Thoracic aorta (tissue), 2 donors: ENCODE results near the gene ZNF516. TPM values are rescaled to one million over a fixed set of nuclear protein-coding genes. Genes with fewer than 3 reads are reported as not detected.

ENCODE experiments used
- ATAC-seq: fragments of 150-250 bp; one replicate; pipeline ENCODE4 v1.8.0; 2017; ENCODE audit warnings: low read depth; ENCODE audit not compliant: insufficient number of reproducible peaks, low FRiP score
- DNase-seq: peaks from one replicate; pipeline ENCODE4 v3.0.0-alpha.2; 2020; ENCODE audit warnings: low spot score
- H3K27ac ChIP-seq, 2 donors: fragments of 200-600 bp; sonication (generic); 1 replicate in 1 of 2; 2 replicates in 1 of 2; pipeline ENCODE4 v1.5.1; 2016; ENCODE audit warnings: mild to moderate bottlenecking in 2 of 2, moderate library complexity in 2 of 2
- H3K27me3 ChIP-seq: fragments of 200-600 bp; sonication (generic); replicated peaks from 2 replicates; pipeline ENCODE4 v1.6.0; 2016; ENCODE audit warnings: mild to moderate bottlenecking; ENCODE audit not compliant: insufficient read depth
- H3K36me3 ChIP-seq: fragments of 200-600 bp; sonication (generic); one replicate; pipeline ENCODE4 v1.5.1; 2016
- H3K4me1 ChIP-seq, 2 donors: fragments of 200-600 bp; sonication (generic); 1 replicate in 1 of 2; 2 replicates in 1 of 2; pipeline versions ENCODE4 v1.5.1 to v1.6.0; 2016; ENCODE audit warnings: low read depth in 2 of 2, mild to moderate bottlenecking in 1 of 2; ENCODE audit not compliant: control insufficient read depth in 1 of 2
- H3K4me3 ChIP-seq: fragments of 200-600 bp; sonication (generic); 2 replicates; pipeline ENCODE4 v1.5.1; 2016; ENCODE audit warnings: mild to moderate bottlenecking
- H3K9me3 ChIP-seq: fragments of 200-600 bp; sonication (generic); 2 replicates; pipeline ENCODE4 v1.5.1; 2016
- total RNA-seq, 2 donors: library from RNA; depleted of rRNA; stranded (reverse); fragments of >200 nt; gene quantifications; one replicate each; pipeline versions ENCODE4 v1.1.0 to v1.2.3, GENCODE V29; 2016
- TF ChIP-seq, protein P1 (sequence below): fragments of 200-600 bp; sonication (generic); IDR thresholded peaks from one replicate; pipeline ENCODE4 v1.5.1; 2019; ENCODE audit warnings: antibody characterized with exemption

The ZNF516 gene
- total RNA-seq, 2 donors from 2014 or later, result 19.5 to 19.8 TPM

DNA sequence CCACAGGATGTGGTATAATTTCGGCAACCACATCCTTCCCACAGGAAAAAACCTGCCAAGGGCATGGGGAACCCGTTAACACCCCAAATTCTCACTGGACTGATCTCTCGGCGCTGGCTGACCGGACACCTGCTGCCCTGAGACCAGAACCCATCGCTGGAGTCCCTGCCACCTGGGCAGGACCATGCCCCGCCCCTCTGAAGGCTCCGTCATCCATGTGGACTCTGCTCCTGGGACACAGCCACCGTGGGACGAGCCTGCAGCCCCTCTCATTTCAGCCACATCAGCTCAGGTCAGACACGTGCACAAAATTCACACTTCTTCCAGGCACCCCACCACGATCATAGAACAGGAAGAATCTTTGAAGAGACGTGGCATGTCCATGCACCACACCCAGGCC, 108.2 kb downstream of the ZNF516 start:
- peaks cover 0 to 21% of the 10 kb centered on the region in 2 donors for H3K4me1 ChIP-seq
- DNase-seq, result no peak
- no peaks in the 10 kb centered on the region for H3K27me3 ChIP-seq
- no peak overlapping the region for H3K4me3 ChIP-seq
- H3K27ac ChIP-seq, result no peak overlapping the region
- H3K36me3 ChIP-seq, result no peaks in the 10 kb centered on the region
- no peak for ATAC-seq
- no peaks in the 10 kb centered on the region for H3K9me3 ChIP-seq
- TF ChIP-seq, protein P1, sequence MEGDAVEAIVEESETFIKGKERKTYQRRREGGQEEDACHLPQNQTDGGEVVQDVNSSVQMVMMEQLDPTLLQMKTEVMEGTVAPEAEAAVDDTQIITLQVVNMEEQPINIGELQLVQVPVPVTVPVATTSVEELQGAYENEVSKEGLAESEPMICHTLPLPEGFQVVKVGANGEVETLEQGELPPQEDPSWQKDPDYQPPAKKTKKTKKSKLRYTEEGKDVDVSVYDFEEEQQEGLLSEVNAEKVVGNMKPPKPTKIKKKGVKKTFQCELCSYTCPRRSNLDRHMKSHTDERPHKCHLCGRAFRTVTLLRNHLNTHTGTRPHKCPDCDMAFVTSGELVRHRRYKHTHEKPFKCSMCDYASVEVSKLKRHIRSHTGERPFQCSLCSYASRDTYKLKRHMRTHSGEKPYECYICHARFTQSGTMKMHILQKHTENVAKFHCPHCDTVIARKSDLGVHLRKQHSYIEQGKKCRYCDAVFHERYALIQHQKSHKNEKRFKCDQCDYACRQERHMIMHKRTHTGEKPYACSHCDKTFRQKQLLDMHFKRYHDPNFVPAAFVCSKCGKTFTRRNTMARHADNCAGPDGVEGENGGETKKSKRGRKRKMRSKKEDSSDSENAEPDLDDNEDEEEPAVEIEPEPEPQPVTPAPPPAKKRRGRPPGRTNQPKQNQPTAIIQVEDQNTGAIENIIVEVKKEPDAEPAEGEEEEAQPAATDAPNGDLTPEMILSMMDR, result no peak

DNA sequence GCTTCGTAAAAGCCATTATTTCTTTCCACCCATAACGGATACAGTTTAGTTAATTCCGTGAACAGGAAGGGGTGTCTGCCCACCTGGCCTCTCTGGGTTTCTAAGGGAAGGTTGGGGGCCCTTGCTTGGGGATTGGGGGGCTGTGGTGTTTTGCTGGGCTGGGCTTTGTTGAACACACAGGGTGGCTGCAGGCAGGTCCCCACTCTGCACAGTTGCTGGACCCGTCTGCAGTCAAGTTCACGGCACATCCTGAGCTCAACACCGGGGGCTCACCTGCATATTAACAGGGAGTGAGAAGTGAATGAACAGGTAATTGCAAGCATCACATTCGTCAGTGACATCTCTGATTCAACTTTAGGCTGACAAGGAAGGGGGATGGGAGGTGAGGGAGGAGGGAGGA, 109.0 kb downstream of the ZNF516 start:
- DNase-seq (no peak), ATAC-seq (no peak)
- H3K27ac ChIP-seq, result no peak overlapping the region
- H3K9me3 ChIP-seq, result no peaks in the 10 kb centered on the region
- H3K4me3 ChIP-seq, result no peak overlapping the region
- TF ChIP-seq, protein P1, result no peak
- no peaks in the 10 kb centered on the region for H3K36me3 ChIP-seq
- no peaks in the 10 kb centered on the region for H3K27me3 ChIP-seq
- H3K4me1 ChIP-seq, result peaks cover 0 to 21% of the 10 kb centered on the region in 2 donors

DNA sequence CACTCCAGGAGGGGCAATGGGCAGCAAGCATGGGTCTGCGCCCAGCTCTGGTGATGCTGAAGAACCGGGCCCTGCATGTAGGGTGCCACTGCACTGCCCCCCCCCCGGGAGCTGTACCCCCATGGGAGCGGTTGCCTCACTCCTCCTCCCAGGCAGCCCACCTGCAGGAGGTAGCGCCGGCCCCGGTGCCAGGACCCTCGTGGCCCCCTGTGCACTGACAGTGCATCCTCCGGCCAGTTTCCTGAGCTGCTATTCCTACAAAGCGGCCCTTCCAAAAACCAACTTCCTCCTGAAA, 109.4 kb downstream of the ZNF516 start:
- no peak for ATAC-seq
- TF ChIP-seq, protein P1, result no peak
- H3K4me3 ChIP-seq, result no peak overlapping the region

DNA sequence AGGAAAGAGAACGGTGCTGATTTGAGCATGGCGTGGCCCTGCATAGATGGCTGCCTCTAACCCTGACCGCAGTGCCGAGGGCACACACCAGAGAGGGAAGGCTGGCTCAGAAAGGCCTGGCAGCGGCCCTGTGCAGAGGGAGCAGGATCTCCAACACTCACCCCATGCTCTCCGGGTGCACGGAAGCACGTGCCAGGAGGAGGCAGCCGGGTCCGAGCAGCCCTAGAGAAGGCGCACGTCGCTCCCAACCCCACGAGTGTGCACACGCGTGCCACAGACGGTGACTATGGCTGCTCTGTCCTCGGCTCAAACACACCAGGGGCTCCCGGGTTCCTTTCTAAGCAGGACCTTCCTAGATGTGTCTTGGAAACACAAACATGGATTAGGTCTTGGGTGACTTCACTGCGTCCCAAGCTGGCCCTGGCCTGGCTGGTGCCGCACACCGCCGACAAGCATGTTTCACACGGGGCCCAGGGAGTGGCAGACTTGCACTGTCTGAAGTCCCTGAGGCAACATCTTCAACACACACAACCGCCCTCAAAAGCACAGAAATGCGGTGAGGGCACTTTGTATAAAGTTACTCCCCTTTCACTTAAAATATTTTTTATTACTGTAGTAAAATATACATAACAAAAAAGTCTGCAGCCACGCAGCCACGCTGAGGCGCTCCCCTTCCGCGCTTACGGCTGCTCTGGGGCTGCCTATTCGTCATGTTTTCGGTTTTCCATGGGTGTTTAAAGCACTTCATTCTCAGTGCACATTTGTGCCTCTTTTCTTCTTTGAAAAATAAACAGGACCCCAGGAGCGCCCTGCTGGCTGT, 110.0 kb downstream of the ZNF516 start:
- H3K36me3 ChIP-seq, result peaks cover under 1% of the 10 kb centered on the region
- no peak overlapping the region for H3K27ac ChIP-seq
- DNase-seq (no peak), ATAC-seq (no peak)
- H3K4me1 ChIP-seq, result peaks cover 0 to 15% of the 10 kb centered on the region in 2 donors
- no peaks in the 10 kb centered on the region for H3K27me3 ChIP-seq
- H3K9me3 ChIP-seq, result no peaks in the 10 kb centered on the region
- H3K4me3 ChIP-seq, result no peak overlapping the region
- TF ChIP-seq, protein P1, result no peak

More for the DNA sequence above, 109.4 kb downstream of the ZNF516 start:
- H3K4me1 ChIP-seq, result peaks cover 0 to 20% of the 10 kb centered on the region in 2 donors
- no peaks in the 10 kb centered on the region for H3K9me3 ChIP-seq
- no peak overlapping the region for H3K27ac ChIP-seq
- no peaks in the 10 kb centered on the region for H3K36me3 ChIP-seq
- no peak for DNase-seq
- H3K27me3 ChIP-seq, result no peaks in the 10 kb centered on the region

DNA sequence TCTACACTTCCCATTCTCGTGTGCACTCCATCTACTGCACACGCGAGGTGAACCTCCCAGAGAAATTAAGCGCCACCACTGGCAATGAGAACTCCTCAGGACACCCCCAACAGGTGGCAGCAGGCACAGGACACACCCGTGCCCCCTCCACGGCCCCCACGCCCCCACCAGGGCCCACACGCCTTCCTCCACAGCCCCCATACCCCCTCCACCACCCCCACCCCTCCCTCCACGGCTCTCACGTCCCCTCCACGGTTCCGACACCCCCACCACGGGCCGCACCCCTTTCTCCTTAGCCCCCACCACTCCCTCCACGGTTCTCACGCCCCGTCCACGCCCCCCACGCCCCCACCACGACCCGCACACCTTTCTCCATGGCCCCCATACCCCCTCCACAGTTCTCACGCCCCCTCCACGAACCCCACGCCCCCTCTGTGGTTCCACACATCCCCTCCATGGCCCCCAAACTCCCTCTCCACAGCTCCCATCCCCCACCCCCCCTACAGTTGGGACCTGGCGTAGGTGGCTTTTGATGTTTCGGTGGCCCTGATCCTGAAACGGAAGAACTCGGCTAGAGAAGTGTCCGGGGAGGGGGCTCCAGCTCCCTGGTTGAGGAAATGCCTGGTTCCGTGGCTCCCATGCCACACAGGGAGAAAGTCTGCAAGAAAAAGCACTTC, 110.8 kb downstream of the ZNF516 start:
- ATAC-seq, result no peak
- DNase-seq, result no peak
- no peaks in the 10 kb centered on the region for H3K27me3 ChIP-seq
- TF ChIP-seq, protein P1, result no peak
- no peak overlapping the region for H3K4me3 ChIP-seq
- H3K27ac ChIP-seq, result no peak overlapping the region
- peaks cover 0 to 6% of the 10 kb centered on the region in 2 donors for H3K4me1 ChIP-seq
- H3K9me3 ChIP-seq, result no peaks in the 10 kb centered on the region
- peaks cover 8% of the 10 kb centered on the region for H3K36me3 ChIP-seq
